SK-N-SH treated with all-trans-retinoic acid at 6 μM for 48 hours (cell line): ENCODE measurements around the gene TLR2.

Experiments
- ATAC-seq: fragments of 200-7000 bp; cut with Tn5 transposase; 3 replicates; pipeline ENCODE4 v1.9.1; 2020; ENCODE audit warnings: mild to moderate bottlenecking, moderate library complexity
- ARNTL ChIP-seq: fragments of 450-650 bp; formaldehyde crosslinking; IDR thresholded peaks from 2 replicates; pipeline ENCODE4 v1.5.0; 2020; ENCODE audit warnings: low read depth, mild to moderate bottlenecking, moderate library complexity, borderline replicate concordance
- BACH2 ChIP-seq: fragments of 250-450 bp; sonication (Bioruptor Pico); IDR thresholded peaks from 2 replicates; pipeline ENCODE4 v1.9.0; 2021; ENCODE audit warnings: mild to moderate bottlenecking, borderline replicate concordance
- CSDC2 ChIP-seq: fragments of 250-450 bp; sonication (Bioruptor Pico); IDR thresholded peaks from 2 replicates; pipeline ENCODE4 v1.5.0; 2020; ENCODE audit warnings: mild to moderate bottlenecking, moderate library complexity
- ESRRG ChIP-seq: fragments of 250-450 bp; sonication (Bioruptor Pico); IDR thresholded peaks from 2 replicates; pipeline ENCODE4 v1.6.1; 2021; ENCODE audit warnings: mild to moderate bottlenecking
- GLIS3 ChIP-seq: fragments of 250-450 bp; sonication (Bioruptor Pico); IDR thresholded peaks from 2 replicates; pipeline ENCODE4 v1.5.0; 2020; ENCODE audit warnings: mild to moderate bottlenecking, moderate library complexity
- ISL1 ChIP-seq: fragments of 250-450 bp; sonication (Bioruptor Pico); IDR thresholded peaks from 2 replicates; pipeline ENCODE4 v2.1.2; 2022; ENCODE audit warnings: mild to moderate bottlenecking, moderate library complexity
- OSR1 ChIP-seq: fragments of 250-450 bp; sonication (Bioruptor Pico); IDR thresholded peaks from 2 replicates; pipeline ENCODE4 v1.8.0; 2022; ENCODE audit warnings: moderate library complexity, mild to moderate bottlenecking, inconsistent platforms
- POU6F1 ChIP-seq: fragments of 250-450 bp; sonication (Bioruptor Pico); IDR thresholded peaks from 2 replicates; pipeline ENCODE4 v1.8.0; 2021; ENCODE audit warnings: low read depth, mild to moderate bottlenecking, moderate library complexity, borderline replicate concordance
- PPARA ChIP-seq: fragments of 250-450 bp; sonication (Bioruptor Pico); IDR thresholded peaks from 2 replicates; pipeline ENCODE4 v1.5.0; 2020; ENCODE audit warnings: mild to moderate bottlenecking, borderline replicate concordance
- RARB ChIP-seq: fragments of 250-450 bp; sonication (Bioruptor Pico); IDR thresholded peaks from 2 replicates; pipeline ENCODE4 v1.8.0; 2021; ENCODE audit warnings: mild to moderate bottlenecking, moderate library complexity
- TCF4 ChIP-seq: fragments of 250-450 bp; sonication (Bioruptor Pico); IDR thresholded peaks from 2 replicates; pipeline ENCODE4 v1.8.0; 2021; ENCODE audit warnings: mild to moderate bottlenecking, moderate library complexity, borderline replicate concordance
- ZC3H10 ChIP-seq: fragments of 250-450 bp; sonication (Bioruptor Pico); IDR thresholded peaks from 2 replicates; pipeline ENCODE4 v1.5.1; 2021; ENCODE audit warnings: mild to moderate bottlenecking, moderate library complexity
- ZFP3 ChIP-seq: fragments of 250-450 bp; sonication (Bioruptor Pico); IDR thresholded peaks from 2 replicates; pipeline ENCODE4 v1.5.0; 2020; ENCODE audit warnings: mild to moderate bottlenecking, moderate library complexity
- ZNF70 ChIP-seq: fragments of 450-650 bp; formaldehyde crosslinking; IDR thresholded peaks from 2 replicates; pipeline ENCODE4 v1.5.0; 2020; ENCODE audit warnings: mild to moderate bottlenecking, moderate library complexity
- TF ChIP-seq, protein P1 (sequence below): fragments of 250-450 bp; sonication (Bioruptor Pico); IDR thresholded peaks from 2 replicates; pipeline ENCODE4 v1.5.0; 2020; ENCODE audit warnings: mild to moderate bottlenecking, moderate library complexity
- TF ChIP-seq, protein P2 (sequence below): fragments of 250-450 bp; sonication (Bioruptor Pico); IDR thresholded peaks from 2 replicates; pipeline ENCODE4 v1.5.1; 2020; ENCODE audit warnings: low read depth, mild to moderate bottlenecking, moderate library complexity
- TF ChIP-seq, protein P3 (sequence below): fragments of 250-450 bp; sonication (Bioruptor Pico); IDR thresholded peaks from 2 replicates; pipeline ENCODE4 v1.5.1; 2021; ENCODE audit warnings: mild to moderate bottlenecking, moderate library complexity
- TF ChIP-seq, protein P4 (sequence below): fragments of 250-450 bp; sonication (Bioruptor Pico); IDR thresholded peaks from 2 replicates; pipeline ENCODE4 v1.8.0; 2020; ENCODE audit warnings: mild to moderate bottlenecking, moderate library complexity, borderline replicate concordance

The TLR2 gene

GRCh38 chr4:153704522-153704921, 20.4 kb downstream of the TLR2 start (continued):
- TF ChIP-seq, protein P1, sequence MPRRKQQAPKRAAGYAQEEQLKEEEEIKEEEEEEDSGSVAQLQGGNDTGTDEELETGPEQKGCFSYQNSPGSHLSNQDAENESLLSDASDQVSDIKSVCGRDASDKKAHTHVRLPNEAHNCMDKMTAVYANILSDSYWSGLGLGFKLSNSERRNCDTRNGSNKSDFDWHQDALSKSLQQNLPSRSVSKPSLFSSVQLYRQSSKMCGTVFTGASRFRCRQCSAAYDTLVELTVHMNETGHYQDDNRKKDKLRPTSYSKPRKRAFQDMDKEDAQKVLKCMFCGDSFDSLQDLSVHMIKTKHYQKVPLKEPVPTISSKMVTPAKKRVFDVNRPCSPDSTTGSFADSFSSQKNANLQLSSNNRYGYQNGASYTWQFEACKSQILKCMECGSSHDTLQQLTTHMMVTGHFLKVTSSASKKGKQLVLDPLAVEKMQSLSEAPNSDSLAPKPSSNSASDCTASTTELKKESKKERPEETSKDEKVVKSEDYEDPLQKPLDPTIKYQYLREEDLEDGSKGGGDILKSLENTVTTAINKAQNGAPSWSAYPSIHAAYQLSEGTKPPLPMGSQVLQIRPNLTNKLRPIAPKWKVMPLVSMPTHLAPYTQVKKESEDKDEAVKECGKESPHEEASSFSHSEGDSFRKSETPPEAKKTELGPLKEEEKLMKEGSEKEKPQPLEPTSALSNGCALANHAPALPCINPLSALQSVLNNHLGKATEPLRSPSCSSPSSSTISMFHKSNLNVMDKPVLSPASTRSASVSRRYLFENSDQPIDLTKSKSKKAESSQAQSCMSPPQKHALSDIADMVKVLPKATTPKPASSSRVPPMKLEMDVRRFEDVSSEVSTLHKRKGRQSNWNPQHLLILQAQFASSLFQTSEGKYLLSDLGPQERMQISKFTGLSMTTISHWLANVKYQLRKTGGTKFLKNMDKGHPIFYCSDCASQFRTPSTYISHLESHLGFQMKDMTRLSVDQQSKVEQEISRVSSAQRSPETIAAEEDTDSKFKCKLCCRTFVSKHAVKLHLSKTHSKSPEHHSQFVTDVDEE (CRISPR knock-in tag), result no peak
- TF ChIP-seq POU6F1 (CRISPR knock-in tag), result no peak

DNA sequence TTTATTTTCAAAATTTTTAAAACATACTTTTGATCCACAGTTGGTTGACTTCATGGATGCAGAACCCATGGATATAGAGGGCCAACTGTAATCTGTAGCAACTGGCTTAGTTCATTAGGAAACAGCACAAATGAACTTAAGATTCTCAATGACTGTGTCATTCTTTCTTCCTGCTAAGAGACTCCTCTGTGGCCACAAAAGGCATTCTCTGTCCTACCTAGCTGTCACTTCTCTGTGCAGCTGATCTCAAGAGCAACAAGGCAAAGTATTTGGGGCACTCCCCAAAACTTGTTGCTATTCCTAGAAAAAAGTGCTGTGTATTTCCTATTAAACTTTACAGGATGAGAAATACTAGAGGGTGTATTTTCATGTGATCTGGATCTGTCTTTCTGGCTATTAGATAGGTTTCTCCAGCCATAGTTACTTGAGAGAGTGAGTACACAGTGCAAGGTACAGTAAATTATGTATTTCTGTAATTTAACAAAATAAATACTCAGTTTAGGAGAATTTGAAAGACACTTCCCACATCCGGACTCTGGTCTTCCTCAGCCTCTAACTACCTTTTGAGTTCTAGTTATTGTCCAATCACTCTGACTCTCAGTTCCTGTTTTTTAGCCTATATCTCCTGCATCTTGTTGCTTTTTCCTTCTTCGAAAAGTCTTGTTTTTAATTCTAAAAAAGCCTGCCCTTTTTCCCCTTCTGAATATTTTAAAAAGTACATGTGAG, 21.8 kb downstream of the TLR2 start:
- TF ChIP-seq, protein P2, sequence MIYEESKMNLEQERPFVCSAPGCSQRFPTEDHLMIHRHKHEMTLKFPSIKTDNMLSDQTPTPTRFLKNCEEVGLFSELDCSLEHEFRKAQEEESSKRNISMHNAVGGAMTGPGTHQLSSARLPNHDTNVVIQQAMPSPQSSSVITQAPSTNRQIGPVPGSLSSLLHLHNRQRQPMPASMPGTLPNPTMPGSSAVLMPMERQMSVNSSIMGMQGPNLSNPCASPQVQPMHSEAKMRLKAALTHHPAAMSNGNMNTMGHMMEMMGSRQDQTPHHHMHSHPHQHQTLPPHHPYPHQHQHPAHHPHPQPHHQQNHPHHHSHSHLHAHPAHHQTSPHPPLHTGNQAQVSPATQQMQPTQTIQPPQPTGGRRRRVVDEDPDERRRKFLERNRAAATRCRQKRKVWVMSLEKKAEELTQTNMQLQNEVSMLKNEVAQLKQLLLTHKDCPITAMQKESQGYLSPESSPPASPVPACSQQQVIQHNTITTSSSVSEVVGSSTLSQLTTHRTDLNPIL (CRISPR knock-in tag), result no peak
- TF ChIP-seq POU6F1 (CRISPR knock-in tag) (no peak), ZC3H10 (CRISPR knock-in tag) (no peak), ESRRG (no peak), CSDC2 (CRISPR knock-in tag) (no peak), TCF4 (CRISPR knock-in tag) (no peak), PPARA (CRISPR knock-in tag) (no peak), ISL1 (no peak), ZNF70 (no peak), OSR1 (no peak), ARNTL (CRISPR knock-in tag) (no peak), BACH2 (no peak), GLIS3 (CRISPR knock-in tag) (no peak), RARB (CRISPR knock-in tag) (no peak), ZFP3 (CRISPR knock-in tag) (no peak)
- TF ChIP-seq, protein P3, sequence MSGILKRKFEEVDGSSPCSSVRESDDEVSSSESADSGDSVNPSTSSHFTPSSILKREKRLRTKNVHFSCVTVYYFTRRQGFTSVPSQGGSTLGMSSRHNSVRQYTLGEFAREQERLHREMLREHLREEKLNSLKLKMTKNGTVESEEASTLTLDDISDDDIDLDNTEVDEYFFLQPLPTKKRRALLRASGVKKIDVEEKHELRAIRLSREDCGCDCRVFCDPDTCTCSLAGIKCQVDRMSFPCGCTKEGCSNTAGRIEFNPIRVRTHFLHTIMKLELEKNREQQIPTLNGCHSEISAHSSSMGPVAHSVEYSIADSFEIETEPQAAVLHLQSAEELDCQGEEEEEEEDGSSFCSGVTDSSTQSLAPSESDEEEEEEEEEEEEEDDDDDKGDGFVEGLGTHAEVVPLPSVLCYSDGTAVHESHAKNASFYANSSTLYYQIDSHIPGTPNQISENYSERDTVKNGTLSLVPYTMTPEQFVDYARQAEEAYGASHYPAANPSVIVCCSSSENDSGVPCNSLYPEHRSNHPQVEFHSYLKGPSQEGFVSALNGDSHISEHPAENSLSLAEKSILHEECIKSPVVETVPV, result no peak
- TF ChIP-seq, protein P4, sequence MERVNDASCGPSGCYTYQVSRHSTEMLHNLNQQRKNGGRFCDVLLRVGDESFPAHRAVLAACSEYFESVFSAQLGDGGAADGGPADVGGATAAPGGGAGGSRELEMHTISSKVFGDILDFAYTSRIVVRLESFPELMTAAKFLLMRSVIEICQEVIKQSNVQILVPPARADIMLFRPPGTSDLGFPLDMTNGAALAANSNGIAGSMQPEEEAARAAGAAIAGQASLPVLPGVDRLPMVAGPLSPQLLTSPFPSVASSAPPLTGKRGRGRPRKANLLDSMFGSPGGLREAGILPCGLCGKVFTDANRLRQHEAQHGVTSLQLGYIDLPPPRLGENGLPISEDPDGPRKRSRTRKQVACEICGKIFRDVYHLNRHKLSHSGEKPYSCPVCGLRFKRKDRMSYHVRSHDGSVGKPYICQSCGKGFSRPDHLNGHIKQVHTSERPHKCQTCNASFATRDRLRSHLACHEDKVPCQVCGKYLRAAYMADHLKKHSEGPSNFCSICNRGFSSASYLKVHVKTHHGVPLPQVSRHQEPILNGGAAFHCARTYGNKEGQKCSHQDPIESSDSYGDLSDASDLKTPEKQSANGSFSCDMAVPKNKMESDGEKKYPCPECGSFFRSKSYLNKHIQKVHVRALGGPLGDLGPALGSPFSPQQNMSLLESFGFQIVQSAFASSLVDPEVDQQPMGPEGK (CRISPR knock-in tag), result no peak
- TF ChIP-seq, protein P1 (CRISPR knock-in tag), result no peak
- TF ChIP-seq, all 23 proteins: peak for 0
- ATAC-seq, result no peak
